NOMO-1 treated with DMSO at 0.1 percent for 48 hours (cell line): ENCODE measurements around the gene CYP3A7.
"Not testable (repeated sequence)": the region's sequence is repeated elsewhere in the genome, so short reads cannot be mapped to it uniquely, and the experiment has no call there.

ENCODE experiments used
- DNase-seq: peaks from one replicate; lab custom pipeline; 2025; ENCODE audit not compliant: unreplicated experiment; lab: John Stamatoyannopoulos, UW

CYP3A7 gene

GRCh38 chr7:99709838-99710578, 25.0 kb downstream of the CYP3A7 start:
- DNase-seq: no peak

- DNase-seq: no peak
Observed at GRCh38 chr7:99709260-99709659, 25.7 kb downstream of the CYP3A7 start.

- DNase-seq: no peak
Observed at GRCh38 chr7:99707096-99707495, 27.9 kb downstream of the CYP3A7 start.

DNA sequence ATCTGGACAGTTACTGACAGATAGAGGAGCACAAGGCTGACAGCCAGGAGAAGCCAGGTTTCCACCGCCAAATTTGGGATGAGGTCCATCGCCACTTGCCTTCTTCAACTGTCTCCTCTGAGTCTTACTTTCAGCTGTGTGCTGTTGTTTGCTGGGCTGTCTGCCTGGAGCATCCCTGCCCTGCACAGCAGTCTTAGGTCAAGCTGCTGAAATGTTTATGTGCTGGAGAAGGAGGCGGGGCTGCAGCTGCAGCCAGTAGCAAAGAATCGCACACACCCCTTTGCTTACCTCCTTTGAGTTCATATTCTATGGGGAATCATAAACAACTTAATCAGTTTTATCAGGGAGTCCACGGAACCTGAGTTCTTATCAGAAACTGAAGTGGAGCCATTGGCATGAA, 35.0 kb downstream of the CYP3A7 start:
- no peak for DNase-seq

- DNase-seq: not testable (repeated sequence)
Observed at GRCh38 chr7:99698867-99699730, 35.9 kb downstream of the CYP3A7 start.

- no peak for DNase-seq
Observed at GRCh38 chr7:99694912-99695304, 40.1 kb downstream of the CYP3A7 start.

DNA sequence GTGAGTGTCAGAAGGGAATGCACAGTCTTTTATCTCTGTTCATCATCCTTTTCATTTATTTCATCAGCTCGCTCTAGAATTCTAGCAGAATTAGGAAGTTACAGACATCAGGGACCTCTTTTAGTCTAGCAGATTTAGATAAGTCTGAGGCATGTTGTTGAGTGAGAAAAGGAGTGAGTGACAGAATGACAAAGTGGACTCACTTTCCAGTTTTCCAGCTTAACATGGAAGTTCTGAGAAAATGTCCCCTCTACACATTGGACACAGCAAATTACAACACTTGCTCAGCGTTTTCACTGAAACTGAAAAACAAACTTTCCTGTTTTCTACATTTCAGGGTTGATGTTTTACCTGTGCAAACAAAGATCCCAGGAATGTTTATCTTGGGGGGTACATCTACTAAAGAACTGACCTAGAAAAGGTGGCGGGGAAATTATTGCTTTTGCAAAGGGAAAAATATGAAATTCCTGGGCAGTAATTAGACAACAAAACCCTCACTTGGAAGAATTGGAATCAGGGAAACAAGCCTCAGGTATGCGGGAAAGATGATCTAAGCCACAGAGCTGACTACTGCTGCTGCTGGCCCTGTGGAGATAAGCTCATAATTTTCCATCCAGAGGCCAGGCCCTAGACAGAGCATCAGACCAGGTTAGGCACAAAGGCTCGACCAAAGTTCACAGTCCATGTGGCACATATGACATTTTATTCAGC, 40.6 kb downstream of the CYP3A7 start:
- DNase-seq: no peak

- no peak for DNase-seq
Observed at GRCh38 chr7:99693427-99694200, 41.4 kb downstream of the CYP3A7 start.

GRCh38 chr7:99693100-99693426, 41.9 kb downstream of the CYP3A7 start:
- no peak for DNase-seq

- DNase-seq: not testable (repeated sequence)
Observed at GRCh38 chr7:99692563-99692962, 42.4 kb downstream of the CYP3A7 start.

GRCh38 chr7:99691658-99692057, 43.3 kb downstream of the CYP3A7 start:
- DNase-seq: not testable (repeated sequence)

DNA sequence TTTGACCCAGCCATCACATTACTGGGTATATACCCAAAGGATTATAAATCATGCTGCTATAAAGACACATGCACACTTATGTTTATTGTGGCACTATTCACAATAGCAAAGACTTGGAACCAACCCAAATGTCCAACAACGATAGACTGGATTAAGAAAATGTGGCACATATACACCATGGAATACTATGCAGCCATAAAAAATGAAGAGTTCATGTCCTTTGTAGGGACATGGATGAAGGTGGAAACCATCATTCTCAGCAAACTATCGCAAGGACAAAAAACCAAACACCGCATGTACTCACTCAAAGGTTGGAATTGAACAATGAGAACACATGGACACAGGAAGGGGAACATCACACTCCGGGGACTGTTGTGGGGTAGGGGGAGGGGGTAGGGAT, 44.1 kb downstream of the CYP3A7 start:
- DNase-seq: not testable (repeated sequence)

DNA sequence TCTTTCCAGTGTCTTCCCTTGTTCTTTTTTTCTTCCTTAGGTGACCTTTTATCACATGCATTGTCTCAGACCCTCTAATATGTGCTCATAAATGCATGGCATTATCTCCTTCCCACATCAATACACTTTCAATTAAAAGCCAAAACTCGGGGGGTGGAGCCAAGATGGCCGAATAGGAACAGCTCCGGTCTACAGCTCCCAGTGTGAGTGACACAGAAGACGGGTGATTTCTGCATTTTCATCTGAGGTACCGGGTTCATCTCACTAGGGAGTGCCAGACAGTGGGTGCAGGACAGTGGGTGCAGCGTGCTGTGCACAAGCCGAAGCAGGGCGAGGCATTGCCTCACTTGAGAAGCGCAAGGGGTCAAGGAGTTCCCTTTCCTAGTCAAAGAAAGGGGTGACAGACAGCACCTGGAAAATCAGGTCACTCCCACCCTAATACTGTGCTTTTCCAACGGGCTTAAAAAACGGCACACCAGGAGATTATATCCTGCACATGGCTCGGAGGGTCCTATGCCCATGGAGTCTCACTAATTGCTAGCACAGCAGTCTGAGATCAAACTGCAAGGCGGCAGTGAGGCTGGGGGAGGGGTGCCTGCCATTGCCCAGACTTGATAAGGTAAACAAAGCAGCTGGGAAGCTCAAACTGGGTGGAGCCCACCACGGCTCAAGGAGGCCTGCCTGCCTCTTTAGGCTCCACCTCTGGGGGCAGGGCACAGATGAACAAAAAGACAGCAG, 49.0 kb downstream of the CYP3A7 start:
- DNase-seq: not testable (repeated sequence)

- DNase-seq: no peak
Observed at GRCh38 chr7:99685129-99685758, 49.8 kb downstream of the CYP3A7 start.

GRCh38 chr7:99679400-99680191, 55.4 kb downstream of the CYP3A7 start, which contains the start of gene CYP3A5:
Gene CYP3A5 (minus strand): TSS chr7:99679996. CDS start chr7:99679896, 100 bp downstream.
- DNase-seq: no peak

- DNase-seq: no peak
Observed at GRCh38 chr7:99679032-99679399, 56.0 kb downstream of the CYP3A7 start.

GRCh38 chr7:99677648-99678045, 57.3 kb downstream of the CYP3A7 start:
- no peak for DNase-seq

DNA sequence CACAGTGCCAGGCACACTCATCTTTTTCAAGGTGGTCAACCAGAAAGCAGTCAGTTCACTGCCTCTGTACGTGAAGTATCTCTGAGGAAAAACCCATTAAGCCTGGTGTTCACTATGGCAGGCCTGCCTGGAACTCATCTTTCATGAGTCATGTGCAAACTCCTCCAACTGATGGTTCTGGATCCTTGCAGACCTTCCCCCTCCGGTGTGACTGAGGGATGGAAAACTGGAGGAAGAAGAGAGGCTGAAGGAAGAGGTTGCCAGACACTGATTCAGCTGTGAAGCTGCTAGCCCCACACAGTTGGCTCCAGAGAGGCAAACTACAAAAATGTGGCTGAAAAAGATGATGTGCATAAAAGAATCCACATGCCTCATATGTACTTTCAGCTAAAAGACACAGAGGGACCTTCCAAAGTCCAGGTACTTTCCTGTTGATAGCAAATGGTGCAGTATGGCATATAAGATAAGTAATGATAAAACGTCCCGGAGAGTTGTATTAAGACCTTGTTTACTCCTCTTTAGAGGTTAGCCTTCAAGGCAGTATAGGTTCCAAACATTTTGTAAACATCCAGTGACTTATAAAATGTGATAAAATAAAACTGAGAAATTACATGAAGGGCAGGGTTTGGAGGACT, 57.9 kb downstream of the CYP3A7 start:
- DNase-seq: no peak
